IPS-11a (cell line): Measurements from ENCODE around the gene APEX1.

Experiments used
- H3K4me3 ChIP-seq: one replicate; pipeline ENCODE4 v1.5.1; 2013; ENCODE audit warnings: low read depth, low read length, control low read depth

Gene APEX1

GRCh38 chr14:20454516-20455354 lies at the start of gene APEX1, which contains the start of gene OSGEP:
Gene APEX1 (plus strand): TSS chr14:20455226. CDS start chr14:20455646, 420 bp downstream.
Gene OSGEP (minus strand): TSS chr14:20454812. CDS start chr14:20454683, 129 bp downstream.
- H3K4me3 ChIP-seq = peak within 1 kb of the TSS; percentile 98

GRCh38 chr14:20409226-20409625 lies 45.8 kb upstream of the APEX1 start:
- H3K4me3 ChIP-seq = no peak overlapping the region

- H3K4me3 ChIP-seq = peak overlapping the region; percentile 81
Observed at GRCh38 chr14:20412411-20412810, 42.6 kb upstream of the APEX1 start.

- peak within 1 kb of the TSS; percentile 81 for H3K4me3 ChIP-seq
Observed at GRCh38 chr14:20412876-20413743, 41.9 kb upstream of the APEX1 start, which contains the start of gene TEP1. Gene TEP1 (minus strand): TSS chr14:20413501. CDS start chr14:20408439, 5,062 bp downstream.

- peak overlapping the region; percentile 81 for H3K4me3 ChIP-seq
Observed at GRCh38 chr14:20413744-20414082, 41.3 kb upstream of the APEX1 start.

- no peak overlapping the region for H3K4me3 ChIP-seq
Observed at GRCh38 chr14:20415782-20416206, 39.2 kb upstream of the APEX1 start.

- H3K4me3 ChIP-seq = no peak overlapping the region
Observed at GRCh38 chr14:20416223-20416622, 38.8 kb upstream of the APEX1 start.

GRCh38 chr14:20417250-20418186 lies 37.5 kb upstream of the APEX1 start:
- no peak overlapping the region for H3K4me3 ChIP-seq

GRCh38 chr14:20418501-20418909 lies 36.5 kb upstream of the APEX1 start:
- no peak overlapping the region for H3K4me3 ChIP-seq

GRCh38 chr14:20419419-20419818 lies 35.6 kb upstream of the APEX1 start:
- H3K4me3 ChIP-seq = no peak overlapping the region

- H3K4me3 ChIP-seq = no peak overlapping the region
Observed at GRCh38 chr14:20421267-20421666, 33.8 kb upstream of the APEX1 start.

GRCh38 chr14:20422886-20423285 lies 32.1 kb upstream of the APEX1 start:
- no peak overlapping the region for H3K4me3 ChIP-seq

GRCh38 chr14:20424851-20425250 lies 30.2 kb upstream of the APEX1 start:
- no peak overlapping the region for H3K4me3 ChIP-seq

GRCh38 chr14:20427231-20428009 lies 27.6 kb upstream of the APEX1 start:
- no peak overlapping the region for H3K4me3 ChIP-seq

- H3K4me3 ChIP-seq = no peak overlapping the region
Observed at GRCh38 chr14:20428010-20428365, 27.0 kb upstream of the APEX1 start.

- no peak overlapping the region for H3K4me3 ChIP-seq
Observed at GRCh38 chr14:20428802-20429201, 26.2 kb upstream of the APEX1 start.

GRCh38 chr14:20429801-20430669 lies 25.0 kb upstream of the APEX1 start:
- H3K4me3 ChIP-seq = no peak overlapping the region

- H3K4me3 ChIP-seq = no peak overlapping the region
Observed at GRCh38 chr14:20434701-20435581, 20.1 kb upstream of the APEX1 start.
